Gastrocnemius medialis (tissue), 4 donors: ENCODE data around the gene ABTB2.

ENCODE experiments used
- POLR2A ChIP-seq, 2 donors: fragments of 450-650 bp; IDR thresholded peaks; one replicate each; pipeline ENCODE4 v1.6.1; 2017; ENCODE audit warnings: antibody characterized with exemption in 2 of 2, mild to moderate bottlenecking in 2 of 2, moderate library complexity in 2 of 2
- TF ChIP-seq, protein P1 (sequence below), 5 experiments: fragments of 450-650 bp in 3 of 5; fragments of 200-600 bp in 2 of 5; sonication (generic) in 2 of 5; IDR thresholded peaks in 4 of 5; conservative IDR thresholded peaks in 1 of 5; 1 replicate in 4 of 5; 2 replicates in 1 of 5; pipeline ENCODE4 v1.5.1; 2016 to 2019; ENCODE audit warnings: antibody characterized with exemption in 5 of 5, mild to moderate bottlenecking in 3 of 5, moderate library complexity in 3 of 5

DNA sequence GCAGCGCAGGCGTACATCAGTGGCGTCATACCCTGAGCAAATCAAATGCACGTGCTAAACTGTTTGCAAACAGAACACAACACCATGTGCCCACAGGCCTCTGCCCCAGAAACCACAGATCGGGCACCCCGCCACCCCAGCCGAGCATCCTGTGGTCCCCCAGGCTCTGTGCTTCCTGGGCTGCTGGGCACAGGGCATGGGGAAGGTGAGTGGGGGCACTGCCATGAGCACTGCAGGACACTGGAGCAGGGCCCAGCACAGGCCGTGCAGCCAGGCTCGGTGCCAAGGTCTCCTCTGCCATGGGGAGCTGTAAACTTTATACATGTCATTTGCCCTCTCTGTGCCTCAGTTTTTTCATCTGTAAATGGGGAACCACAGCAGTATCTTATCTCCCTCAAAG is 189.8 kb downstream of the ABTB2 start:
- TF ChIP-seq, protein P1, sequence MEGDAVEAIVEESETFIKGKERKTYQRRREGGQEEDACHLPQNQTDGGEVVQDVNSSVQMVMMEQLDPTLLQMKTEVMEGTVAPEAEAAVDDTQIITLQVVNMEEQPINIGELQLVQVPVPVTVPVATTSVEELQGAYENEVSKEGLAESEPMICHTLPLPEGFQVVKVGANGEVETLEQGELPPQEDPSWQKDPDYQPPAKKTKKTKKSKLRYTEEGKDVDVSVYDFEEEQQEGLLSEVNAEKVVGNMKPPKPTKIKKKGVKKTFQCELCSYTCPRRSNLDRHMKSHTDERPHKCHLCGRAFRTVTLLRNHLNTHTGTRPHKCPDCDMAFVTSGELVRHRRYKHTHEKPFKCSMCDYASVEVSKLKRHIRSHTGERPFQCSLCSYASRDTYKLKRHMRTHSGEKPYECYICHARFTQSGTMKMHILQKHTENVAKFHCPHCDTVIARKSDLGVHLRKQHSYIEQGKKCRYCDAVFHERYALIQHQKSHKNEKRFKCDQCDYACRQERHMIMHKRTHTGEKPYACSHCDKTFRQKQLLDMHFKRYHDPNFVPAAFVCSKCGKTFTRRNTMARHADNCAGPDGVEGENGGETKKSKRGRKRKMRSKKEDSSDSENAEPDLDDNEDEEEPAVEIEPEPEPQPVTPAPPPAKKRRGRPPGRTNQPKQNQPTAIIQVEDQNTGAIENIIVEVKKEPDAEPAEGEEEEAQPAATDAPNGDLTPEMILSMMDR (IDR thresholded peaks at IDR 0.05 in 4 of 5, conservative IDR thresholded peaks at IDR 0.05 in 1 of 5) = no peak
- no peak for TF ChIP-seq POLR2A (IDR thresholded peaks at IDR 0.05)
